Stimulated activated CD4-positive, alpha-beta T cell treated with anti-CD3 and anti-CD28 coated beads, Interleukin-2, amount 100 ng/mL, for 24 hours (primary cell): ENCODE results near the gene SHROOM3.

ENCODE experiments used
- DNase-seq, 2 donors: peaks; one replicate each; pipeline ENCODE4 v3.0.0-alpha.2; 2020

Gene SHROOM3

GRCh38 chr4:76673362-76673761 is 238.3 kb downstream of the SHROOM3 start:
- no peak for DNase-seq

DNA sequence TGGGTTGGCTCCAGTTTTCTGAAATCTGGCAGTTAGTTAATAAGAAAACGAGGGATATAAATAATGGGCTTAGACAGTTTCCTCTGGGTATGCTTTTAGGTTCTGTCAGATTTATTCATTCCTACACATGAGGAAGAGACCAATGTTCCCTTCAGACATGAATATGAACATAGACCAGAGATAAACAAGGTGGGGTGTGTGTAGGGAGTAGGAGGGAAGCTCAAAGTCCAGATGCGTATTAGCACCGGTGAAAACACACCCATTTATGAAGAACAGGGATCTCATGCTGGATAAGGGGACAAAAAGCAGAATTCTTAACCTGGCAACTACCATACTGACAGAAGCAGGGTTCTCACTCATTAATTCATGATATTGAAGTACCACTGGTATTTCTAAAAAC is 240.0 kb downstream of the SHROOM3 start:
- no peak for DNase-seq

DNA sequence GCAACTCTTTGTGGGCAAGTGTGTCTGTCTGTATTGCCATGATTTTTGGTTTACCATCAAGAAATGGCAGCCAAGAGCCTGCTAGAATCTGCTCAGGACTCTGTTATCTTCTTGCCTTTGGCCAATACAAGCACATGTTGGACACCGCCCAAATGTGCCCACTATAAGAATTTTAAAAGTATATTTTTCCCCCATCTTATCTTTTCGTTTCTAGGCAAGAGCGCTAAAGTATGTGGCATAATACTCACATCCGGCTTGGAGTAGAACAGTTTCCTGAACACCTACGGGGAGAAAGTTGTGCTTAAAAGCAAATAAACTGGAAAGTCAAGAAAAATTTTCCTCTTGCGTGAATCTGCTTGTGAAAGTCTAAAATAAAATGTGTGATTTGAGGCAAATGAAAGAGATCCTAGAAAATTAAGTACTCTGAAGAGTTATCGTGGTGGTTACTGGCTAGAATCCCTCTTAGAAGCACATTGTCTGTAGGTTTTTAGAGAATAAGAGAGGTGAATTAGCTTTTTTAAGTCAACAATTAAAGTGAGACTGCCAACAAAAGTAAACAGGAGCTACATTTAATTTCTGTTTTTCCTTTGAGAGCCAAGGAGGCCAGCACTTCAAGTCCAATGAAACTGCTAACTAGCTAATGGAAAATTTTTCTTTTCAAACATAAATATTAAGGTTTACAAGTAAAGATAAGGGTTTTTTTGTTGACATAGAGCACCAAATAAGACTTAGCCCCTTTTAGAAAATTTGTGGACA is 242.7 kb downstream of the SHROOM3 start:
- DNase-seq: no peak

DNA sequence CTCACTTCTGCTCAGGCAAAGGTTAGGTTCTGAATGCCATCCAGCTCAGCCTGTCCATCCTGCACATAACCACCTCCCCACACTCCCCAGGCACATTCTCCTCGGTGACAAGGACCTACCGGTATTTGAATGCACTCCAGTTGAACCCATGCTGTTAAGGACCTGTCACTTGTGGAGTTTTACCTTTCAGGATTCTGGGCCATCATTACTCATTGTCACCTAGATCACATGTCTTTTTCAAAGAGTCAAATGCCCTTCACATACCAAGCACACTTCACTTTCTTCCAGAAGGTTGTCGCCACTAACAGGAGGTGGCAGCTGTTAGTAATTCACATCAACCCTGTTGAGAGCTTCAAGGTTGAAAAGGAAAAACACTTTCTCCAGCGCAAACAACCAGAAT is 244.7 kb downstream of the SHROOM3 start:
- DNase-seq: no peak

GRCh38 chr4:76680952-76681351 is 245.9 kb downstream of the SHROOM3 start:
- DNase-seq: no peak

DNA sequence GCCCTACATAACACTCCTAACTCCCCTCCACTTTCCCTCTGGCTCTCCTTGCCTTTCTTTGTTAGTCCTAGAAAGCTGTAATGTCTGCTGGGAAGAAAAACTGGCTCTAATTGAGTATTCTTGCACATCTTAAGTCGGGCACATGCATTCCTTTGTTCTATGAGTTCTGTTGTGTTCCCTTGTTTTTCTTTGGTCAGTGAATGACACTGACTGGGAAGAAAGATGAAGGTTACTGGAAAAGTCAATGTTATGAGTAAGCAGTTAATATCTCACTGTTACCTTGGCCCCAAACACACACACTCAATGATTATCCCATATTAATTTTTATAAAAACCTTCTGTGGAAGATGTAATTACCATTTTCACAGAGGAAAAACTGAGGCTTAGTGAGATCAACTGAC is 247.0 kb downstream of the SHROOM3 start:
- DNase-seq: no peak

GRCh38 chr4:76683144-76683543 is 248.1 kb downstream of the SHROOM3 start:
- DNase-seq: no peak

DNA sequence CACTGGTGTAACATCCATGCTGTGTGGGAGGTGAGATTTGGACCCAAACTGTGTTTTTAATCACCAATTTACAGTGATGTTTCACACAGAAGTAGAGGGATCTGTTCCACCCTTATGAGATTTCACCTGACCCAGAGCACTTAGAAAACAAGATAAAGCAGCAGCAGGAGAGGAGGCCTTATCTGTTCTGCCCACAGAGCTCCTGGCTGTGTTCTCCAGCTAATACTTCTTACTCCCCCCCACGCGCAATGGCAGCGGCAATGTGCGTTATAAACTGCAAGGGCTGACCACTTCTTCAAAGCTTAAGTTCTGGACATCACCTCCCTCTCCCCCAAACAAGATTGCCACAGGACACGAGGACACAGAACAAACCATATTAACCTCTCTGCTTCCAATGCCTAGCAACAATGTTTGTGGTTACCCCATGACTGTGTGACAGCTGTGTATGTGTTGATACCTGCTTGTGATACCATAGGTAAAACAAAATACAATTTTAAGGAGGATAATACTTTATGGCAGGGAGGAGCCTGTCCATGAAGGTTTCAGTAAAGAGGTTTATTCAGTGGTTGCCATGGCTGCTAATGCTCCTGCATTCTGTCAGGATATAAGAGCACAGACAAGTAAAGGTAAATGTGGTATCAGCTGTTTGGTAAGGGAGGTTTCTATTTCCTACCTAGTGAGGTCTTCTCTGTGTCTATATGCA is 252.9 kb downstream of the SHROOM3 start:
- DNase-seq: no peak

- DNase-seq: no peak
Observed at GRCh38 chr4:76688619-76689144, 253.7 kb downstream of the SHROOM3 start.

GRCh38 chr4:76689145-76689817 is 254.3 kb downstream of the SHROOM3 start:
- peak in 1 of 2 donors; percentile 44 for DNase-seq

- DNase-seq: no peak
Observed at GRCh38 chr4:76690011-76690905, 255.2 kb downstream of the SHROOM3 start.

DNA sequence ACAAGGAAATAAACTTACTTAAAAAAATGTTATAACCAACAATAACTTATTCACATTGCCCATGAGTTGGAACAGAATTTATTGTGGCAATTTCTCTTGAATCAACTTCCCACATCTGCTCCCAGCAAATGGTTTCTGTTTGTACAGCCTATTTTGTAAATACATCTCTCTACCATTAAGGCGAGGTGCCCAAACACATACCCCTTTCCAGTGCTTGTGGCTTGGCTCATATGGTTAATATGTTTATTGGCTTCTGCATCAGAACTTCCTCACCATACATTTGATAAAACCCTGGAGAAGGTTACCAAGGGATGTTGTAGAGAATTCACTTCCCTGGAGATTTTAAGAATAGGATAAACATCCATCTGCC is 255.9 kb downstream of the SHROOM3 start:
- no peak for DNase-seq

DNA sequence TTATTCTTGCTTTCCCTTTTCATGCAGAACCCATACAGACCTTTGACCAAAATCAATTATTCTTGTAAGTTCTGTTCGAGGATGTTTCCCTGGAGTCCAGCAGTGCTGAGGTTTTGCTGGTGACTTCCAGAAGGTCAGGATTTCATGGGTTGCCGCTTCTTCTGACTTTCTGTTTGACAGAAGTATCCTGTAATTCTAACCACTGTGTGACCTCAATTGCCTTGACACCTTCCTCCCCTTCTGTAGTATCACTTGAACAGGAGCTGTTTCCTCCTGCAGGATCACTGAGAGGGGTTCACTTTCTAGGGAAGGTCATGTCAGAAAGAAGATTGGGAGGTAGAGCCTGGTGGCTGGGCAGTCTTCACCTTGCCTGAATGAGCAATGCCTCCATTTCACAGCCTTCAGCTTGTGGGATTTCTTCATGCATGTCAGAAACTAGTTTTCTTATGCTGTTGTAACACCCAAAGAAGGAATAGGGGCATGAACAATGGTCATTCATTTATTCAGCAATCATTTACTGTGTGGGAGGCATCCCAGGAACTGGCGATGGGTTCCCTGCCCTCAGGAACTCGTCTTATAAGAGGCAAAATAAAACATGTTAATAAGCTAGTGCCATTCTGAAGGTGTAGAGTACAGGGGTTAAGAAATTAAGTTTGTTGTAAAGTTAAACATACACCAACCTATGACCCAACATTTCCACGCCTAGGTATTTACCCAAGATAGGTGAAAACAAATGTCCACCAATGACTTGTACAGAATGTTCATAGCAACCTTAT is 257.0 kb downstream of the SHROOM3 start:
- DNase-seq: no peak

GRCh38 chr4:76692761-76693160 is 257.7 kb downstream of the SHROOM3 start:
- no peak for DNase-seq

DNA sequence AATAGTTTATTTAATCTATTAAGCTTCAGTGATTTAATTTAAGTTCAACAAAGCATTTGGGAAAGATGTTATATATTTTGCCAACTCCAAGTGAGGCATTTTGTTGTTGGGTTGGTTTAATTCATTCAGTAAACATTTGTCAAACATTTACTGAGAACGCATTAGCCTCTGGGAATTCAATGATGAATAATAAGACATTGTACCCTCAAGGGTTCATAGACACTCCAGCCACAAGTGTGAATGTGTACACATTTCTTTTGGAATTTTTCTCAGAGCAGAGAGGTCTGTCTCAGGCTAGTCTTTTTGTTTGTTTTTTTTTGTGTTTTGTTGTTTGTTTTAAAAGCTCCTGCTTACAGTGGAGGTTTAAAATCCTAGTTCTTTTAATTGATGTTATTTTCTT is 259.0 kb downstream of the SHROOM3 start:
- no peak for DNase-seq

GRCh38 chr4:76696109-76696508 is 261.1 kb downstream of the SHROOM3 start:
- DNase-seq: no peak

DNA sequence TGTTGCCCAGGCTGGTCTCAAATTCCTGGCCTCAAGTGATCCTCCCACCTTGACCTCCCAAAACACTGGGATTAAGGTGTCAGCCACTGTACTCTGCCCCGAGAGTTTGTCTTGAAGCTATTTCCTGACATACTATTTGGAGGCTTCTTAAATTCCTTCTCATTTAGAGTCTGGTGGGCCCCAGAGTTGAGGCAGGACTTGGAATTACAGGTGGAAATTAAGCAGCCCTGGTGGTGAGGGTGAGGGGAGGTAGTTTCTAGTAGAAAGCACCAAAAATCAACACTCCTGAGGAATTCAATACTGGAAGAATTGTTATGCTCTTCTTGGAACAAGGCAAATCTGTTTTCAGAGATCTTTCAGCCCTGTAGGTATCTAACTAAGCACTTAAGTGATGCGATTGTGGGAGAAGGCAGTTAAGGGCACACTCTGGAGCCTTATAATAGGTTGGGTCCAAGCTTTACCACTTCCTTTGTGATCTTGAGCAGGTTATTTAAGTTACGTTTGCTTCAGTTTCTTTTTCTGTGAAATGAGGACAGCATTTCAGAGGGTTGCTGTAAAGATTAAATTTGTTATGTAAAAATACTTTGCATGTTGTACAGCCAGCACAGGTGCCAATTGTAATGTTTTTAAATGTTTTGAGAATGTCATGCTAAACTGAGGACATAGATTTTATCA is 262.2 kb downstream of the SHROOM3 start:
- DNase-seq: no peak

GRCh38 chr4:76698141-76698540 is 263.1 kb downstream of the SHROOM3 start:
- DNase-seq: no peak

GRCh38 chr4:76699751-76700310 is 264.8 kb downstream of the SHROOM3 start:
- DNase-seq: no peak

DNA sequence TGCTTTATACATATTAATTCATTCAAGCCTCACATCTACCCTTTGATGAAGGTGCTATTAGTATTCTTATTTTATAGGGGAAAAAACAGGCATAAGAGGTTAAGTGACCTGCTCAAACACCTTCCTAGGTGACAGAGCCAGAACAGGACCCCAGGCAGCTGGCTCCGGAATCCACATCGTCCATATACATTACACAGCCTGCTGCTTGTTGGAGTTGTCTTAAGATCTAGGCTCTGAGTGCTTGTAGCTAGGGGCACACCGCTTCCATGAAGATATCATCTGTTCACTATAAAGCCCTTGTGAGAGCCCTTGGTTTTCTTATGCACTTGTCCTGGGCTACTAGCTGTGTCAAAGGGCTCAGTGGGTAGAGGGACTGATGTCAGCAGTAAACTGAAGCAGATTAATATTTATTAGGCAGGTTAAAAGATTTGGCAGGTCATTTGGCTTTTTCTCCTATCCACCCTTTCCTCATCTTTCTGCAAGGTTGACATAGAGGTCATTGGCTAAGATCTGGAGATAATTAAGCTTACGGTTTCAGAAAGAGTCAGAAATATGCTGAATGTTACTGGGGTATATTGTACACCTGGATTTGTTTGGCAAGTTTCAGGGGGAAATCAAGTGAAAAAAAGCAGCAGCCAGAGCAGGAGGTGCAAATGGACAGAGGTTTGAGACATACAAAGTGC is 267.6 kb downstream of the SHROOM3 start:
- no peak for DNase-seq
